ENCODE data around the gene ICOSLG. TPM values are rescaled to one million over a fixed set of nuclear protein-coding genes. Genes with fewer than 3 reads are reported as not detected.
"Not testable (repeated sequence)": the region's sequence is repeated elsewhere in the genome, so short reads cannot be mapped to it uniquely, and the experiment has no call there.

Gene ICOSLG
- total RNA-seq, 4 donors from 2014 or later: 0.54 to 2.9 (median 1.3) TPM

DNA sequence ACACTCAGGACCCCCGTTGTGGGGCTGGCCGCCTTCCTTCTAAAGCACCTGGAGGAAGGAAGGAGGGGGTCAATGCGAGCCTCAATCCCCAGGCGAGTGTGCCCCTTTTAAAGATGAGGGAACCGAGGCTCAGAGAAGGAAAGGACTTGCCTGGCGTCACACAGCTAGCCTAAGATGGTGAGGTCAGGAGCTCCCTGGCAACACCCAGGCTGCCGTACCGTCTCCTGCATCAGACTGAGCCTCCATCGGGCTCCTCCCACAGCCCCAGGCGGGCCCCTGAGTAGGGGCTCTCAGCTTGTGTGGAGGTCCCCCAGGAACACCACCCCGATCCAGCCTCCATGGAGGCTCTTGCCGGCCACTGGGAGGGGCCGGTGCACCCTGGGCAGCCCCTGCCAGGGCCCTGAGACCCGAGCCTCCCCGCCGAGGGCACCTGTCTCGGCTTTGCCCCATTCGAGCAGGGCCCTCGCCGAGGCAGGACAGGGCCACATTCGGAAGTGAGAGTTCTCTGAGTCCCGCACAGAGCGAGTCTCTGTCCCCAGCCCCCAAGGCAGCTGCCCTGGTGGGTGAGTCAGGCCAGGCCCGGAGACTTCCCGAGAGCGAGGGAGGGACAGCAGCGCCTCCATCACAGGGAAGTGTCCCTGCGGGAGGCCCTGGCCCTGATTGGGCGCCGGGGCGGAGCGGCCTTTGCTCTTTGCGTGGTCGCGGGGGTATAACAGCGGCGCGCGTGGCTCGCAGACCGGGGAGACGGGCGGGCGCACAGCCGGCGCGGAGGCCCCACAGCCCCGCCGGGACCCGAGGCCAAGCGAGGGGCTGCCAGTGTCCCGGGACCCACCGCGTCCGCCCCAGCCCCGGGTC lies 44.6 kb upstream of the ICOSLG start, which contains the start of gene AIRE:
Gene AIRE, plus strand, starts transcription at position 739 of the 855 bp plus-strand sequence. CDS start 131 bp downstream, outside the sequence.
- H3K9me3 ChIP-seq: no peaks in the 10 kb centered on the region
- 35 to 52% methylated on average over 7 to 20 of the region's 56 CpGs for WGBS, 2 donors
- intact Hi-C loops (cut with DNase I): no loop called here
- H3K4me1 ChIP-seq: peaks cover 0 to 6% of the 10 kb centered on the region in 2 donors
- no peak within 1 kb of the TSS for H3K4me3 ChIP-seq (replicated peaks in 1 of 3)
- TF ChIP-seq CTCF (IDR thresholded peaks at IDR 0.05) (no peak), POLR2A (IDR thresholded peaks at IDR 0.05) (no peak)
- H3K36me3 ChIP-seq: no peaks in the 10 kb centered on the region
- no peak for DNase-seq
- no peak within 1 kb of the TSS for H3K27ac ChIP-seq
- H3K27me3 ChIP-seq: no peaks in the 10 kb centered on the region

DNA sequence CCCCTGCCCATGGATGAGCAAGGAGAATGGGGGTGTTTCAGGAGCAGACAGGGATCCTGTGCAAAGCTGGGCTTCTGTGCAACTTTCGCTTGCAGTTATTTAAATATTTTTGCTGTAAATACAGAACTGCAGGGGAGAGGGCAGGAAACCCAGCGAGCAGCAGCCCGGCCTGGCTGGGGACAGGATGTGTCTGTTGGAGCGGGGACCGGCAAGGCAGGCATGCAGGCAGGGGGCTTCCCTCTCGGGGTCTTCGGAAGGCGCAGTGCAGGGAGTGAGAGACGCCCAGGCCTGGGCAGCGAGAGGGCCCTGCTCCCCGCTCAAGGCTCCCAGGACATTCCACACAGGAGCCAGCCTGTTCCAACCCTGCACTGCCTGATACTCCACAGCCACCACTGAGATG lies 43.2 kb upstream of the ICOSLG start:
- intact Hi-C loops (cut with DNase I): no loop called here
- Histone ChIP-seq H3K4me1 (peaks cover 0 to 6% of the 10 kb centered on the region in 2 donors), H3K36me3 (no peaks in the 10 kb centered on the region), H3K27ac (no peak overlapping the region), H3K4me3 (replicated peaks in 1 of 3) (no peak overlapping the region), H3K9me3 (no peaks in the 10 kb centered on the region), H3K27me3 (no peaks in the 10 kb centered on the region)
- TF ChIP-seq POLR2A (IDR thresholded peaks at IDR 0.05) (no peak), CTCF (IDR thresholded peaks at IDR 0.05) (no peak)
- no peak for DNase-seq
- 72 to 83% methylated on average over 10 of the region's 11 CpGs for WGBS, 2 donors

GRCh38 chr21:44283211-44283785 lies 42.6 kb upstream of the ICOSLG start:
- WGBS, 2 donors: 64 to 72% methylated on average over 11 of the region's 11 CpGs
- intact Hi-C loops (cut with DNase I); H3K27me3 ChIP-seq: not testable (repeated sequence)

DNA sequence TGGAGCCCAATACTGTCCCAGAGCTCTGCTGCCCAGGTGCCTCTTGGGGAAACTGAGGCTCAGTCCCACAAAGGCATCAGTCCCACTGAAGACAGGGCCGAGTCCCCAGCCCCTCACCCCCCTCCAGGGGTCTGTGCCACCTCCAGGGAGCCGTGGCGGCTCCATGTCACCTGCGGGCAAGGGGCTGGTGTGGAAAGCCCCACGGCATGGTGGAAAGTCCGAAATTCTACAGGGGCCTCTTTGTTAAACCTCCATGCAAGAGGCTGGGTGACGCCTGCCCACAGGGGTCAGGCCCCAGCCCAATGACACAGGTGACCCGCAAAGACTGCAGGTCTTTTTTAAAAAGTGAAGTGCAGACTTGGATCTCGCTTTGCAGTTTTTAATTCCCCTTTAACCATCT lies 41.6 kb upstream of the ICOSLG start:
- H3K9me3 ChIP-seq: no peaks in the 10 kb centered on the region
- DNase-seq: no peak
- H3K27me3 ChIP-seq: no peaks in the 10 kb centered on the region
- no peak overlapping the region for H3K27ac ChIP-seq
- WGBS, 2 donors: 93 to 95% methylated on average over 4 to 6 of the region's 9 CpGs
- intact Hi-C loops (cut with DNase I): no loop called here
- H3K4me1 ChIP-seq: peaks cover 0 to 6% of the 10 kb centered on the region in 2 donors
- no peaks in the 10 kb centered on the region for H3K36me3 ChIP-seq
- H3K4me3 ChIP-seq (replicated peaks in 1 of 3): no peak overlapping the region
- no peak for TF ChIP-seq POLR2A (IDR thresholded peaks at IDR 0.05)
- no peak for TF ChIP-seq CTCF (IDR thresholded peaks at IDR 0.05)

More at GRCh38 chr21:44283211-44283785, 42.6 kb upstream of the ICOSLG start:
- not testable (repeated sequence) for H3K27ac ChIP-seq; H3K4me3 ChIP-seq (replicated peaks in 1 of 3); DNase-seq; H3K36me3 ChIP-seq; H3K9me3 ChIP-seq; H3K4me1 ChIP-seq

DNA sequence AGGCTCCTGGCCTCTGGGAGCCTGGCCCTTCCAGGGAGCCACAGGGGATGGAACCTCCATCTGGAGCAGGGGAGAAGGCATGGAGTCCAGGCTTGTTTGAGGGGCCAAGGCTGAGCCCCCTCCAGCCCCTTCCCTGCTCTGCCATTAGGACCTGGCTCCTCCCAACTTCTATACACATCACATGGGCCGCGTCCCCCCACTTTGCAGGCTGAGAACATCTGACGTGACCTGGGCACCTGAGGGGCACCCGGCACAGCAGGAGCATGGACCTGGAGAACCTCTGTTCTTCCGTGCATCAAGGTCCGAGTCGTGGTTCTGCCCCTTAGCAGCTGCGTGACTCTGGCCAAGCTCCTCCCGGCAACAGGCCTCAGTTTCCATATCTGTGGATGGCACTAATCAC lies 41.1 kb upstream of the ICOSLG start:
- Histone ChIP-seq H3K4me1 (peaks cover 0 to 6% of the 10 kb centered on the region in 2 donors), H3K4me3 (replicated peaks in 1 of 3) (no peak overlapping the region), H3K36me3 (no peaks in the 10 kb centered on the region), H3K27ac (no peak overlapping the region), H3K27me3 (no peaks in the 10 kb centered on the region), H3K9me3 (no peaks in the 10 kb centered on the region)
- WGBS, 2 donors: 96 to 98% methylated on average over 8 to 9 of the region's 9 CpGs
- DNase-seq: no peak
- intact Hi-C loops (cut with DNase I): no loop called here
- no peak for TF ChIP-seq CTCF (IDR thresholded peaks at IDR 0.05)
- TF ChIP-seq POLR2A (IDR thresholded peaks at IDR 0.05): no peak
